Adrenal gland (tissue), 5 donors: ENCODE measurements around the gene BCL2L15.
"Not testable (repeated sequence)": the region's sequence is repeated elsewhere in the genome, so short reads cannot be mapped to it uniquely, and the experiment has no call there.

Source experiments
- POLR2A ChIP-seq, 2 donors: fragments of 450-650 bp; IDR thresholded peaks; one replicate each; pipeline ENCODE4 v1.6.1; 2017; ENCODE audit warnings: antibody characterized with exemption in 2 of 2, mild to moderate bottlenecking in 2 of 2, moderate library complexity in 1 of 2
- TF ChIP-seq, protein P1 (sequence below), 6 experiments: fragments of 450-650 bp in 4 of 6; fragments of 200-600 bp in 2 of 6; sonication (generic) in 1 of 6; IDR thresholded peaks; 1 replicate in 5 of 6; 2 replicates in 1 of 6; pipeline versions ENCODE4 v1.5.1 to v1.8.0; 2016 to 2021; ENCODE audit warnings: antibody characterized with exemption in 6 of 6, mild to moderate bottlenecking in 2 of 6, moderate library complexity in 1 of 6
- donor health status: DM: no; HTN: no; CAD: no.

DNA sequence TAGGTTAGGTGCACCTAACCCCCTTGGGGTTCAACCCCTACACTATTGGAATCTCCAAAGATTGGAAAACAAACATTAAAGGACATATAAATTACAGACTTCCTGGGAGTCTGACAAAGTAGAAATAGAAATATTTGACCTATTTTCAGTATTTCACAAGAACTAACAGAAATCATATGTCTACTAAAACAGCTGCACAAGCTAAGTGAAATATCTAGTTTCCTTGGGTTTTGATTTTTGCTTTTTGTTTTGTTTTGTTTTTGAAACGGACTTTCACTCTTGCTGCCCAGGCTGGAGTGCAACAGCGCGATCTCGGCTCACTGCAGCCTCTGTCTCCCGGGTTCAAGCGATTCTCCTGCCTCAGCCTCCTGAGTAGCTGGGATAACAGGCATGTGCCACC lies 34.7 kb downstream of the BCL2L15 start:
- TF ChIP-seq POLR2A (IDR thresholded peaks at IDR 0.05): not testable (repeated sequence)
- TF ChIP-seq, protein P1, sequence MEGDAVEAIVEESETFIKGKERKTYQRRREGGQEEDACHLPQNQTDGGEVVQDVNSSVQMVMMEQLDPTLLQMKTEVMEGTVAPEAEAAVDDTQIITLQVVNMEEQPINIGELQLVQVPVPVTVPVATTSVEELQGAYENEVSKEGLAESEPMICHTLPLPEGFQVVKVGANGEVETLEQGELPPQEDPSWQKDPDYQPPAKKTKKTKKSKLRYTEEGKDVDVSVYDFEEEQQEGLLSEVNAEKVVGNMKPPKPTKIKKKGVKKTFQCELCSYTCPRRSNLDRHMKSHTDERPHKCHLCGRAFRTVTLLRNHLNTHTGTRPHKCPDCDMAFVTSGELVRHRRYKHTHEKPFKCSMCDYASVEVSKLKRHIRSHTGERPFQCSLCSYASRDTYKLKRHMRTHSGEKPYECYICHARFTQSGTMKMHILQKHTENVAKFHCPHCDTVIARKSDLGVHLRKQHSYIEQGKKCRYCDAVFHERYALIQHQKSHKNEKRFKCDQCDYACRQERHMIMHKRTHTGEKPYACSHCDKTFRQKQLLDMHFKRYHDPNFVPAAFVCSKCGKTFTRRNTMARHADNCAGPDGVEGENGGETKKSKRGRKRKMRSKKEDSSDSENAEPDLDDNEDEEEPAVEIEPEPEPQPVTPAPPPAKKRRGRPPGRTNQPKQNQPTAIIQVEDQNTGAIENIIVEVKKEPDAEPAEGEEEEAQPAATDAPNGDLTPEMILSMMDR (IDR thresholded peaks at IDR 0.05): not testable (repeated sequence)
